Sigmoid colon (tissue), 4 donors: ENCODE data around the gene SACM1L.

Experiments
- CTCF ChIP-seq, 4 experiments: fragments of 450-650 bp in 3 of 4; fragments of 200-600 bp in 1 of 4; IDR thresholded peaks; one replicate each; pipeline ENCODE4 v1.5.1; 2016 to 2019; ENCODE audit warnings: antibody characterized with exemption in 4 of 4, mild to moderate bottlenecking in 3 of 4, moderate library complexity in 2 of 4
- EP300 ChIP-seq, 4 donors: sonication (generic); formaldehyde crosslinking; IDR thresholded peaks; one replicate each; pipeline ENCODE4 v1.6.1; 2017; ENCODE audit warnings: antibody characterized with exemption in 4 of 4
- POLR2A ChIP-seq, 2 donors: fragments of 450-650 bp; IDR thresholded peaks; one replicate each; pipeline ENCODE4 v1.6.1; 2016; ENCODE audit warnings: antibody characterized with exemption in 2 of 2, mild to moderate bottlenecking in 2 of 2, moderate library complexity in 2 of 2
- POLR2AphosphoS5 ChIP-seq, 4 donors: sonication (generic); formaldehyde crosslinking; IDR thresholded peaks; one replicate each; pipeline ENCODE4 v1.6.1; 2017; ENCODE audit warnings: antibody characterized with exemption in 4 of 4

GRCh38 chr3:45773072-45773471 lies 83.9 kb downstream of the SACM1L start:
- TF ChIP-seq CTCF (IDR thresholded peaks at IDR 0.05) (no peak), POLR2AphosphoS5 (IDR thresholded peaks at IDR 0.05) (no peak), EP300 (IDR thresholded peaks at IDR 0.05) (no peak), POLR2A (IDR thresholded peaks at IDR 0.05) (no peak)
